ENCODE results near the gene LMBR1L.
"Not testable (repeated sequence)": the region's sequence is repeated elsewhere in the genome, so short reads cannot be mapped to it uniquely, and the experiment has no call there.

LMBR1L gene

GRCh38 chr12:49131894-49132461, 21.3 kb upstream of the LMBR1L start:
- peak overlapping the region; percentile 46 for H3K9ac ChIP-seq (ENCODE audit: low read length)
- H3K36me3 ChIP-seq (ENCODE audit: control insufficient read depth, insufficient read depth, low read length) = peaks cover 9% of the 10 kb centered on the region
- H3K9me3 ChIP-seq (ENCODE audit: control insufficient read depth, low read length) = no peaks in the 10 kb centered on the region
- H3K4me1 ChIP-seq (ENCODE audit: control insufficient read depth, insufficient read depth, low read length) = peaks cover 16% of the 10 kb centered on the region
- peak overlapping the region; percentile 34 for H3K4me3 ChIP-seq (ENCODE audit: low read length)
- no peaks in the 10 kb centered on the region for H3K27me3 ChIP-seq (ENCODE audit: control insufficient read depth, insufficient read depth, low read length)

DNA sequence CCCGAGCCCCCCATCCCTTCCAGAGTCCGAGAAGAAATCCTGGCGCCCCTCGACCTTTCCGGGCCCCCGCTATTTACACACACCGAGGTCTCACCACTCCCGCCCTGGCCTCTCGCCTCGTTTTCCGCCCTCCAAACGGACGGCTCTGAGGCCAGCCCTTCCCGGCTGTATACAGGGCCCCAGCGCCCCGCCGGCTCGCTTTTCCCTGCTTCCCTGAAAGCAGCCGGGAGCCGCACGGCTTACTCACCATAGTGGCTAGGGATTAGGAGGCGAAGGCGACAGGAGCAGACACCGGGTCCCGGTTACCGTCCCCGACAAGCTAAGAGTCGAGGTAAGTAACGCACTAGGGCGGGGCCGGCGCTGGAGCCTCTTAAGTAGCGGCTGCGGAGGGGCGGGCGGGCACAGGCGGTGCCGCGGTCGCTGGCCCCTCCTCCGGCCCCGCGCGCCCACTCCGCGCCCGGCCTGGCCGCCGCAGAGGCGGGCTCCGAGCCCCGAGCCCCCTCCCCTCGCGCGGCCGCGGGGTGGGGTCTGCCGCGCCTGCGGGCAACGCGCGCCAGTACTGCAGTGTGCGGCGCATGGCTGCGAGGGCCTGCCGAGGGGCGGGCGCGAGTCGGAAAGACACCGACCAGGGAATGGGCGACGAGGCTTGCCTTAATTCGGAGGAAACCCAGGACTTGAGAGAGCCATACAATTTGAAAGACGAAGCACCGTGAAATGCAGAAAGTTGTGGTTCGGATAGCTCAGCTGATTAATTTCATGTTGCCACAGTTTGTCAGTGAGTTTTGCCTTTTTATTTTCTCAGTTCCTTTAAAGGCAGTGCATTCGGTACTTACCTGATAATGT, 20.6 kb upstream of the LMBR1L start, which contains the start of gene TUBA1B:
TUBA1B (minus strand) TSS at position 345 of the 843 bp plus-strand sequence; CDS start at position 250, 95 bp downstream.
- Histone ChIP-seq H3K36me3 (ENCODE audit: control insufficient read depth, insufficient read depth, low read length) (peaks cover 9% of the 10 kb centered on the region), H3K27me3 (ENCODE audit: control insufficient read depth, insufficient read depth, low read length) (no peaks in the 10 kb centered on the region), H3K9me3 (ENCODE audit: control insufficient read depth, low read length) (no peaks in the 10 kb centered on the region), H3K9ac (ENCODE audit: low read length) (peak within 1 kb of the TSS; percentile 96), H3K4me1 (ENCODE audit: control insufficient read depth, insufficient read depth, low read length) (peaks cover 16% of the 10 kb centered on the region), H3K4me3 (ENCODE audit: low read length) (peak within 1 kb of the TSS; percentile 80)

DNA sequence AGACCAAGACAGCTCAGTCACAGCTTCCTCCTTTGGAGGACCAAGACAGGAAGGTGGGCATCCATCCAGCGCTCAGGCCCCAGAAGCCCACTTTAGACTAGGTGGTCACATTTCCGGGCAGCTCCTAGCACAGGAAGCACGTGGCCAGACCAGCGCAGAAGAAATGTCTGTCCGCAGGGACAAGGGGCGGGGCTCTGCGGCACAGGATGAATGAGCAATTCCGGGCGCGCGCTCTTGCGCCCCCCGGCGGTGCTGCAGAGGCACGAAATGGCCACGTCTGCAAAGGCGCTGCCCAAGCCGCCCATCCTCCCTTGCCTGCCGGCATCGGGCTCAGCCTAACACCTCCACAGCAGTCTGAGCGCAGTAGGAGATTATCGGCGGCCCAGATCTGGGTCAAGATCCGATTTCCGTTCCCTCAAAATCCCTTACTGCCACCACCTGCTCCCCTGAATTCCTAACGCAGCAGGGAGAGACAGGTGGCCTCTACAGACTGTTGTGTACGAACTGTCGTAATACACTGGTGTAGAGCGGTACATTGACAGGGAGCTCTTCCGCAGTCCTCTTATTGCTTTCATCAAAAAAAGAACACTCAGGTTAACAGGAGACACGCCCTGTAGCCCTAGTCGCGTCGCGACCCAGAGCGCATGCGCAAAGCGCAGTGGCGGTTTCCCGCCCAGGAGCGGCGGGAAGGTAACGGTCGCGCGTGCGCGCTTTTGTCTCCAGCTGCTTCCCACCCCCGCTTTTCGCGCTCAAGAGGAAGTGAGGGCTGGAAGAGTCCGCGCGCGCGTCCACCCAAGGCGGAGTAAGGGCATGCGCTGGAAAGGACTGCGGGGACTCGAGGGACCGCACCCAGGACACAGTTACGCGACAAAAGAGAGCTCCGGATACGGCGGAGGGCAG, 19.8 kb upstream of the LMBR1L start:
- peaks cover 16% of the 10 kb centered on the region for H3K4me1 ChIP-seq (ENCODE audit: control insufficient read depth, insufficient read depth, low read length)
- H3K36me3 ChIP-seq (ENCODE audit: control insufficient read depth, insufficient read depth, low read length) = peaks cover 9% of the 10 kb centered on the region
- H3K9me3 ChIP-seq (ENCODE audit: control insufficient read depth, low read length) = no peaks in the 10 kb centered on the region
- peak overlapping the region; percentile 96 for H3K9ac ChIP-seq (ENCODE audit: low read length)
- peak overlapping the region; percentile 80 for H3K4me3 ChIP-seq (ENCODE audit: low read length)
- no peaks in the 10 kb centered on the region for H3K27me3 ChIP-seq (ENCODE audit: control insufficient read depth, insufficient read depth, low read length)

DNA sequence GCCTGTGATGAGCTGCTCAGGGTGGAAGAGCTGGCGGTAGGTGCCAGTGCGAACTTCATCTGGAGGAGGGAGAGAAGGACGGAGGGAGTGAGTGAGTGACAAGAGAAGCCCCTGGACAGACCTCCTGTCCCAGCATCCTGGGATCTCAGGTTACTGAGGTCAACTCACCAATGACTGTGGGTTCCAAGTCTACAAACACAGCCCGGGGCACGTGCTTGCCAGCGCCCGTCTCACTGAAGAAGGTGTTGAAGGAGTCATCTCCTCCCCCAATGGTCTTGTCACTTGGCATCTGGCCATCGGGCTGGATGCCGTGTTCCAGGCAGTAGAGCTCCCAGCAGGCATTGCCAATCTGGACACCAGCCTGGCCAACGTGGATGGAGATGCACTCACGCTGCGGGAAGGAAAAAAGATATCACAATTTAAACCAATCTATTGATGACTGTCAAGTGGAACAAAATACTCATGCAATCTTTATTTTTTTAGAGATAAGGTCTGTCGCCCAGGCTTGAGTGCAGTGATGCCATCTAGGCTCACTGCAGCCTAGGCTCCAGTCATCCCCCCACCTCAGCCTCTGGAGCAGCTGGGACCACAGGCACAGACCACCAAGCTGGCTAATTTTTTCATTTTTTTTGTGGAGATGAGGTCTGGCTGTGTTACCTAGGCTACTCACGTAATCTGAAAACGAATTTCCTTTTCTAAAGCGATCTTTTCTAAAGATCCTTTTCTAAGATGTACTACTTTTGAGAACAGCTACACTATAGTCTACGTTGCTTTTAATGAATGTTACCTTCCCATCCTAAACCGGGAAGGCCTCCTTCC, 18.9 kb upstream of the LMBR1L start:
- Histone ChIP-seq H3K9ac (ENCODE audit: low read length) (peak overlapping the region; percentile 96), H3K4me3 (ENCODE audit: low read length) (peak overlapping the region; percentile 80)

GRCh38 chr12:49127971-49128370, 17.3 kb upstream of the LMBR1L start:
- H3K9ac ChIP-seq (ENCODE audit: low read length); H3K4me3 ChIP-seq (ENCODE audit: low read length); H3K36me3 ChIP-seq (ENCODE audit: control insufficient read depth, insufficient read depth, low read length); H3K27me3 ChIP-seq (ENCODE audit: control insufficient read depth, insufficient read depth, low read length); H3K9me3 ChIP-seq (ENCODE audit: control insufficient read depth, low read length): not testable (repeated sequence)
- peaks cover 16% of the 10 kb centered on the region for H3K4me1 ChIP-seq (ENCODE audit: control insufficient read depth, insufficient read depth, low read length)

More for the DNA sequence above, 18.9 kb upstream of the LMBR1L start:
- H3K4me1 ChIP-seq (ENCODE audit: control insufficient read depth, insufficient read depth, low read length) = peaks cover 16% of the 10 kb centered on the region
- peaks cover 9% of the 10 kb centered on the region for H3K36me3 ChIP-seq (ENCODE audit: control insufficient read depth, insufficient read depth, low read length)
- H3K9me3 ChIP-seq (ENCODE audit: control insufficient read depth, low read length) = no peaks in the 10 kb centered on the region
- H3K27me3 ChIP-seq (ENCODE audit: control insufficient read depth, insufficient read depth, low read length) = no peaks in the 10 kb centered on the region

- peaks cover 9% of the 10 kb centered on the region for H3K36me3 ChIP-seq (ENCODE audit: control insufficient read depth, insufficient read depth, low read length)
- no peak overlapping the region for H3K9ac ChIP-seq (ENCODE audit: low read length)
- H3K4me3 ChIP-seq (ENCODE audit: low read length) = no peak overlapping the region
- H3K4me1 ChIP-seq (ENCODE audit: control insufficient read depth, insufficient read depth, low read length) = peaks cover 13% of the 10 kb centered on the region
- no peaks in the 10 kb centered on the region for H3K9me3 ChIP-seq (ENCODE audit: control insufficient read depth, low read length)
- no peaks in the 10 kb centered on the region for H3K27me3 ChIP-seq (ENCODE audit: control insufficient read depth, insufficient read depth, low read length)
Measured at GRCh38 chr12:49126852-49127763, 16.5 kb upstream of the LMBR1L start.

GRCh38 chr12:49121047-49121696, 10.5 kb upstream of the LMBR1L start:
- H3K9me3 ChIP-seq (ENCODE audit: control insufficient read depth, low read length) = no peaks in the 10 kb centered on the region

DNA sequence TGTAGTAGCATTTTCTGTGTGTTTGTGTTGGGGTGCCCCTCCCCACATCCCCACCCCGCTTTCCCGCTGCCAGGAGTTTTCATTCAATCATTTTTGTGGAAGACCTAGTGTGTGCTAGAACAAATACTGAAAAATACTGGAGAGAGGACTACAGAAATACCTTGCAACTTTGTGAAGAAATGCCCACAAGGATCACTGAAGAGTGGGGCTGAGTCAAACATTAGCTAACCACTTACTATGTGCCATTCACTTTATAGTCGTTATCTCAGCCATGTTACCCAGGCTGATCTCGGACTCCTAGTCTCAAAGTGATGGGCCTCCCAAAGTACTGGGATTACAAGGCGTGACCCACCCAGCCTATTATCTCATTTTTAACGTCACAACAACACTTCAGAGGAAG, 559 bp upstream of the LMBR1L start:
- peaks cover 19% of the 10 kb centered on the region for H3K4me1 ChIP-seq (ENCODE audit: control insufficient read depth, insufficient read depth, low read length)

More at GRCh38 chr12:49121047-49121696, 10.5 kb upstream of the LMBR1L start:
- Histone ChIP-seq H3K36me3 (ENCODE audit: control insufficient read depth, insufficient read depth, low read length) (no peaks in the 10 kb centered on the region), H3K4me3 (ENCODE audit: low read length) (no peak overlapping the region), H3K27me3 (ENCODE audit: control insufficient read depth, insufficient read depth, low read length) (no peaks in the 10 kb centered on the region), H3K9ac (ENCODE audit: low read length) (no peak overlapping the region), H3K4me1 (ENCODE audit: control insufficient read depth, insufficient read depth, low read length) (no peaks in the 10 kb centered on the region)

GRCh38 chr12:49109641-49110463, 795 bp downstream of the LMBR1L start:
- Histone ChIP-seq H3K36me3 (ENCODE audit: control insufficient read depth, insufficient read depth, low read length) (no peaks in the 10 kb centered on the region), H3K9me3 (ENCODE audit: control insufficient read depth, low read length) (no peaks in the 10 kb centered on the region), H3K4me1 (ENCODE audit: control insufficient read depth, insufficient read depth, low read length) (peaks cover 22% of the 10 kb centered on the region), H3K9ac (ENCODE audit: low read length) (peak overlapping the region; percentile 95), H3K27me3 (ENCODE audit: control insufficient read depth, insufficient read depth, low read length) (no peaks in the 10 kb centered on the region), H3K4me3 (ENCODE audit: low read length) (peak overlapping the region; percentile 85)

More for the DNA sequence above, 559 bp upstream of the LMBR1L start:
- Histone ChIP-seq H3K36me3 (ENCODE audit: control insufficient read depth, insufficient read depth, low read length) (no peaks in the 10 kb centered on the region), H3K9me3 (ENCODE audit: control insufficient read depth, low read length) (no peaks in the 10 kb centered on the region), H3K9ac (ENCODE audit: low read length) (peak overlapping the region; percentile 95), H3K4me3 (ENCODE audit: low read length) (peak overlapping the region; percentile 85), H3K27me3 (ENCODE audit: control insufficient read depth, insufficient read depth, low read length) (no peaks in the 10 kb centered on the region)

All from mucosa of stomach (tissue), 1 donor.